T-helper 9 cell (primary cell): ENCODE data around the gene SRBD1.

Experiments
- DNase-seq: peaks from one replicate; pipeline ENCODE4 v3.0.0-alpha.2; 2020

Gene SRBD1

DNA sequence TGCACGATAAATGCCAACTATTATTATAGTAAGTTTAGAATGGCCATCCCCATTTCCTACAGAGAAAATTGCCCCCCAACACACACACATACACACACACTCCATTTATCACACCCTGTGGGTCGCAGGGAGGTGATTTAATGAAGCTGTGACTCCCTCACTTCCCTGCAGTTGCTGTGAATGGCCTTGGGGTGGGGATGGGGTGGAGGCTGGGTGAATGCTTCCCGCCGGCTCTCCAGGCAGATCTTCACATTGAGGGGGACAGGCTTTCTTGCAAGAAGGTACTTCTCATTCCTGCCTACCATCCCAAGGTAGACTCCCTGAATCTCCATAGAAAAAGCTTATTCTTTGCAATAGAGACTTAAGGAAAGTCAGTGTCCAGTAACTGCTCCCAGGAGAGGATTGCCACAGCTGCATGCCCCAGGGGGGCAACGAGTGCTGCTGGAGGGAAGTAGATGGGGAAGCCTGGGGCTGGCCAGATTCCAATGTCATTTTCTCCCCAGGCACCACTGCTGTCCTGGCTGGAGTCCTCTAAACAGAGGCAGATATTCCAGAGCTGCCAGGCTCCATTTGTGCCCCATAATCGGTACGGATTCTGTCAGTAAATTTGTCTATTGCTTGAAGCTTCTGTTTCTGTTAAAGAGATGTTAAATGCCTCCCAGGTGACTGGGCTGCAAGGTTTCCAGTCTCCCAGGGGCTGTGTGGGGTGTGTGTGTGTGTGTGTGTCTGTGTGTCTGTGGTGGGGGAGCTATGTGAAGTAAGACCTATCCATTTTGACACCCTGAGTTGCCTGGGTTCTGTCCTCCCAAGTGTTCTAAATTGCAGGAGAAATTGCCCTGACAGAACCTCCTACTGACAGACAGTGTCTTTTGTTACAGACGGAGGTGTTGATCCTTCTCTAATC is 265.5 kb downstream of the SRBD1 start:
- DNase-seq, result no peak

DNA sequence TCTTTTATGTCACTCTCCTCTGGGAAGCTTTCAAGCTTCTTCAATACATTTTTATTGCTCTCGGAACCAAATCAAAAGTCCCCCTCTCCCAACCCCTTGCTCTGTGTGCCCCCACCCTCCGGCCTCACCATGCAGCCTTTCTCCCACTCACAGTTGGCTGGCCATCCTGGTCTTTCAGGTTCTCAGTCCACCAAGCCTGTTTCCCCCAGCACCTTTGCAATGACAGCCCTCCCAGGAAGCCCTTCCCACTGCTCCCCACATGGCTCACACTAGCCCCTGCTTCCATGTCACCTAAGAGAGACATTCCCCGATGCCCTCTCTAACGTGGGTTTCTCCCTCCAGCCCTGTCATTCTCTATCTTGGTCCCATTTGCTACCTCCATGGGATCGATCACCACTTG is 266.6 kb downstream of the SRBD1 start:
- DNase-seq, result no peak

DNA sequence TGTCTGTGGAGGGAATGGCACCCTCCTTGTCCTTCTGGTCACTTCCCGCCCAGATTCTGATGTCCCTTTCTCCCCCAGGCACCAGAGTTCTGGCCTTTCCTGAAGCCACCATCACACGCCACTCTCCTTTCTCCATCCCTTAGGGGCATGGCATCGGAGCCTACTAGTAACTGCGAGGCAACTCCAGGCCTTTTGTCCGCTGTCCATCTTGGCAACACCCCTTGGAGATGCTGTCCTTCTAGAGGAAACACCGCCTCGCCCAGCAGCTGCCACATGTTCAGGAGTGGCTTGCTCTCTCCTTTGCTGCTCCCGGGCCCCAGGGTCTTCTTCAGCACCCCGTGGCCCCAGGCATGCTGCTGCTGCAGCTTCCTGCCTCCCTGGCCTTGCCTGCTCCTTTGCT is 267.0 kb downstream of the SRBD1 start:
- no peak for DNase-seq

- no peak for DNase-seq
Observed at GRCh38 chr2:45343251-45344017, 267.6 kb downstream of the SRBD1 start.

GRCh38 chr2:45340318-45340717 is 270.7 kb downstream of the SRBD1 start:
- no peak for DNase-seq

DNA sequence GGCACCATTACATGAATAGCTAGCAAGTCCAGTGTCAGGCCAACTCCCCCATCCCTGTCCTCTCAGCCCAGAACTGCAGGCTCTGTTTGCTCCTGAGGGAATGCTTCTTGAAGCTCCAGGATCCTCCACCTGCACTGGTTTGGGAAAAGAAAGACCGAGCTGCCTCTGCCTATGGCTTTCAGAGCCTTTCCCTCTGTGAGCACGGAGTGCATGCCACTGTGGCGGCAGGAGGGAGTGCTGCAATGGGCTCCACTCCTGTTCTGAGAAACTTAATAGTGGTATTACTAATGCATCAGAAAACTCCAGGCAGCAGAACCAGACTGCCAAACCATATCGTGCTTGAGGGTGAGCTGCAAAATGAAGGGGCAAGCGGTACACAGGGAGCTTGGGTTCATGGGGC is 271.8 kb downstream of the SRBD1 start:
- DNase-seq, result no peak
